ENCODE results near the gene RASGRF2. TPM values are rescaled to one million over a fixed set of nuclear protein-coding genes. Genes with fewer than 3 reads are reported as not detected.
"Not testable (repeated sequence)": the region's sequence is repeated elsewhere in the genome, so short reads cannot be mapped to it uniquely, and the experiment has no call there.

Gene RASGRF2
- total RNA-seq, 4 donors from 2014 or later, result 13.0 to 45.9 (median 20.0) TPM

GRCh38 chr5:81027481-81028058 lies 67.4 kb downstream of the RASGRF2 start:
- DNase-seq (ENCODE audit: low spot score), result no peak
- ATAC-seq (ENCODE audit: low FRiP score), result no peak
- TF ChIP-seq CTCF (IDR thresholded peaks at IDR 0.05), result no peak

- not testable (repeated sequence) for DNase-seq (ENCODE audit: low spot score); ATAC-seq (ENCODE audit: low FRiP score)
Measured at GRCh38 chr5:81028888-81029287, 68.7 kb downstream of the RASGRF2 start.

GRCh38 chr5:81029736-81030135 lies 69.6 kb downstream of the RASGRF2 start:
- ATAC-seq (ENCODE audit: low FRiP score); DNase-seq (ENCODE audit: low spot score): not testable (repeated sequence)

- not testable (repeated sequence) for DNase-seq (ENCODE audit: low spot score); ATAC-seq (ENCODE audit: low FRiP score)
Measured at GRCh38 chr5:81030236-81031034, 70.3 kb downstream of the RASGRF2 start.

- TF ChIP-seq CTCF (IDR thresholded peaks at IDR 0.05), result no peak
- DNase-seq (ENCODE audit: low spot score) (no peak), ATAC-seq (ENCODE audit: low FRiP score) (no peak)
Measured at GRCh38 chr5:81035522-81035921, 75.4 kb downstream of the RASGRF2 start.

GRCh38 chr5:81038495-81038894 lies 78.3 kb downstream of the RASGRF2 start:
- ATAC-seq (ENCODE audit: low FRiP score), result no peak
- TF ChIP-seq CTCF (IDR thresholded peaks at IDR 0.05), result no peak

GRCh38 chr5:81044868-81045267 lies 84.7 kb downstream of the RASGRF2 start:
- no peak for TF ChIP-seq CTCF (IDR thresholded peaks at IDR 0.05)
- ATAC-seq (ENCODE audit: low FRiP score) (no peak), DNase-seq (ENCODE audit: low spot score) (no peak)

More at GRCh38 chr5:81038495-81038894, 78.3 kb downstream of the RASGRF2 start:
- no peak for DNase-seq (ENCODE audit: low spot score)

- no peak for TF ChIP-seq CTCF (IDR thresholded peaks at IDR 0.05)
- no peak for ATAC-seq (ENCODE audit: low FRiP score)
- DNase-seq (ENCODE audit: low spot score), result no peak
Measured at GRCh38 chr5:81045389-81045807, 85.2 kb downstream of the RASGRF2 start.

All from omental fat pad (tissue), 4 donors.